ENCODE data around the gene BCL11B.

- TF ChIP-seq CTCF (IDR thresholded peaks at IDR 0.05; ENCODE audit: insufficient read depth, low read length, poor library complexity, severe bottlenecking), result no peak
- no peak for TF ChIP-seq EZH2phosphoT487 (conservative IDR thresholded peaks at IDR 0.05; ENCODE audit: low read length)
These were observed 8.2 kb downstream of the BCL11B start for GRCh38 chr14:99263564-99264330.

All from SU-DHL-6 (cell line).